ENCODE data around the gene CEP128. TPM values are rescaled to one million over a fixed set of nuclear protein-coding genes. Genes with fewer than 3 reads are reported as not detected.

Gene CEP128
- total RNA-seq, 4 donors from 2014 or later: 1.9 to 9.7 (median 4.0) TPM

DNA sequence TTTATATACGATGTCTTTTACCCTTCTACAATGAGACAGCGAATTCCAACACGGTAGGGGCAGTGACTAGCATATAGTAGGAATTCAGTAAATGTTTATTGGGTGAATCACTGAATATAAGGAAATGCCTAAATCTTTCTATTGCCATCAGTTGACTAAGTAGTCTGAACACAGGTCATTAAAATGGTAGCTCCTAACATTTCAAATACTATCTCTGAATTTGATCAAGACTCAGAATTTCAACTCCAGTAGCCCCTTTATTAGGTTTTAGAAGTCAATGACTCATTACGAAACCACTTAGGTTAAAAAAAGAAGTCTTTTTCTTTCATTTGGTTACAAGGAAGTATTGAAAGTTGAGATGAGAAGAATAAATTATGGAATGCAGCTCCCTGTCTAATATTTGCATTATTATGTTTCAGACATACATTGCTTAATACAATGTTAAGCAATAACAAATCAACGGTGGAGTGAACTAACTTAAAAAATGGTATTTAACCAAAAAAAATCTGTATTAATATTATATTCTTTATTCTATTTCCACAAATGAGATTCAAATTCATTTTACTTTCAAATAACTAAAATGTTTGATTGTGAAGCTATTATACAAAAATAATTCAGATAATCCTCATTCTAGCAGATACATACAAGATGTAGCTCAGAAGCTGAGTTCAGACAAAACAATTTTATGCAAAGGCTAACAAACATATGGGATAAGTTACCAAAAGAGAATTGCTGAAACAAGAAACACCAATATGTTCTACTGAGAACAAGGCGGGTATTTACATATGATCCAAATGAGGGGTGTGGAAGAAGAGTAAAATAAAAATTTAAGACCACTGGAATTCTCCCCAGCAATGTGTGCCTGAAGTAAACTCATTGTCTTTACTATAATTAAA is 302.7 kb downstream of the CEP128 start:
- no peaks in the 10 kb centered on the region for H3K36me3 ChIP-seq
- in situ Hi-C loops (cut with MboI; ENCODE audit: low pct_ligation_motif_present in 1 of 4, low pct_unique_long_range_greater_than_20kb in 1 of 4, low sequenced_read_pairs in 3 of 4): no loop called here
- no peaks in the 10 kb centered on the region for H3K27me3 ChIP-seq
- H3K4me1 ChIP-seq: no peaks in the 10 kb centered on the region
- no peak overlapping the region for H3K27ac ChIP-seq
- TF ChIP-seq EP300 (IDR thresholded peaks at IDR 0.05; ENCODE audit: low read depth): no peak
- no peak for TF ChIP-seq POLR2AphosphoS5 (IDR thresholded peaks at IDR 0.05)
- no peak for TF ChIP-seq CTCF (IDR thresholded peaks at IDR 0.05)
- no peak for TF ChIP-seq POLR2A (IDR thresholded peaks at IDR 0.05)
- intact Hi-C loops (cut with DNase I; ENCODE audit: low total_unique reads): no loop called here
- DNase-seq: no peak
- no peak overlapping the region for H3K4me3 ChIP-seq
- no peaks in the 10 kb centered on the region for H3K9me3 ChIP-seq
- 94 to 97% methylated on average over 6 of the region's 6 CpGs for WGBS, 2 donors (ENCODE audit: low coverage in 1 of 2)

- Histone ChIP-seq H3K27me3 (no peaks in the 10 kb centered on the region), H3K36me3 (no peaks in the 10 kb centered on the region), H3K4me1 (no peaks in the 10 kb centered on the region), H3K9me3 (no peaks in the 10 kb centered on the region), H3K4me3 (no peak overlapping the region), H3K27ac (no peak overlapping the region)
- 91% methylated on average over 10 of the region's 10 CpGs for WGBS, 2 donors (ENCODE audit: low coverage in 1 of 2)
- in situ Hi-C loops (cut with MboI; ENCODE audit: low pct_ligation_motif_present in 1 of 4, low pct_unique_long_range_greater_than_20kb in 1 of 4, low sequenced_read_pairs in 3 of 4) (no loop called here), intact Hi-C loops (cut with DNase I; ENCODE audit: low total_unique reads) (no loop called here)
- DNase-seq: no peak
- TF ChIP-seq EP300 (IDR thresholded peaks at IDR 0.05; ENCODE audit: low read depth): no peak
- no peak for TF ChIP-seq CTCF (IDR thresholded peaks at IDR 0.05)
- no peak for TF ChIP-seq POLR2AphosphoS5 (IDR thresholded peaks at IDR 0.05)
- TF ChIP-seq POLR2A (IDR thresholded peaks at IDR 0.05): no peak
Observed at GRCh38 chr14:80637756-80638619, 303.6 kb downstream of the CEP128 start.

- intact Hi-C loops (cut with DNase I; ENCODE audit: low total_unique reads): no loop called here
- no peak overlapping the region for H3K27ac ChIP-seq
- H3K4me1 ChIP-seq: no peaks in the 10 kb centered on the region
- TF ChIP-seq POLR2A (IDR thresholded peaks at IDR 0.05): no peak
- no peak for TF ChIP-seq CTCF (IDR thresholded peaks at IDR 0.05)
- H3K4me3 ChIP-seq: no peak overlapping the region
- no peaks in the 10 kb centered on the region for H3K36me3 ChIP-seq
- WGBS, 2 donors (ENCODE audit: low coverage in 1 of 2): 95 to 100% methylated on average over 1 of the region's 1 CpG
- no peaks in the 10 kb centered on the region for H3K9me3 ChIP-seq
- no peak for DNase-seq
- in situ Hi-C loops (cut with MboI; ENCODE audit: low pct_ligation_motif_present in 1 of 4, low pct_unique_long_range_greater_than_20kb in 1 of 4, low sequenced_read_pairs in 3 of 4): no loop called here
- no peaks in the 10 kb centered on the region for H3K27me3 ChIP-seq
Observed at GRCh38 chr14:80636071-80636470, 305.5 kb downstream of the CEP128 start.

DNA sequence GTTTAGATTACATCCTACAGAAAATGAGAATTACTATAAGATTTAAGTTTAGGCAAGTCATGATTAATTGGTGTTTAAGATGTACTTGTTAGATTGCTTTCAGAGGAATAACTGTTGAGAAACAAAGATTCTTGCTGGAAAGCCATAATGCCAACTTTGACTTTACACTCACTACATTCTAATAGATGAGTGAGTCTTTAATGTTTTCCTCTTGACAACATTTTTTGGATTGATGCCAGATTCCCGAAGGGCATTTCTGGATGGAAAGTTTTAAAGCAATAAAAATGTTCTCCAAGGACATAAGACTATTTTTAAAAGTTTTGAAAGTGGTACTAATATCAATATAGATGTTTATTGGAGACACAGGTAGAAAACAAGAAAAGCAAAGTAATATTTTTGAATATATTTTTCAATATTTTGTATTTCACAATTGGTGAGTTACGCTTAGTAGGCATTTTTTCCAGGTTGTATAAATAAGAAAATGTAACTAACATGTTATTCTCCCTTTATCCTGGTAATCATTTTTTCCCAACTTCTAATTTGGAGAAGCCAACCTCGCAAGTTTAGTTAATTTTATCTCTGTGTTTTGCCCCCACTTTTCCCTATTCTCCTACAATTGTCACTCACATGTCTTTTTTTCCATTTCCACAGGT is 307.3 kb downstream of the CEP128 start:
- TF ChIP-seq POLR2AphosphoS5 (IDR thresholded peaks at IDR 0.05) (no peak), POLR2A (IDR thresholded peaks at IDR 0.05) (no peak), CTCF (IDR thresholded peaks at IDR 0.05) (no peak), EP300 (IDR thresholded peaks at IDR 0.05; ENCODE audit: low read depth) (no peak)
- Histone ChIP-seq H3K4me1 (no peaks in the 10 kb centered on the region), H3K9me3 (no peaks in the 10 kb centered on the region), H3K4me3 (no peak overlapping the region), H3K27ac (no peak overlapping the region), H3K27me3 (no peaks in the 10 kb centered on the region), H3K36me3 (no peaks in the 10 kb centered on the region)
- intact Hi-C loops (cut with DNase I; ENCODE audit: low total_unique reads): no loop called here
- in situ Hi-C loops (cut with MboI; ENCODE audit: low pct_ligation_motif_present in 1 of 4, low pct_unique_long_range_greater_than_20kb in 1 of 4, low sequenced_read_pairs in 3 of 4): no loop called here
- DNase-seq: no peak
- 72 to 73% methylated on average over 3 of the region's 3 CpGs for WGBS, 2 donors (ENCODE audit: low coverage in 1 of 2)

All from transverse colon (tissue), 4 donors.